ENCODE measurements around the gene CCDC106.
A peak's percentile ranks its signal among the peaks of the same experiment; 100 is the strongest.

The CCDC106 gene

DNA sequence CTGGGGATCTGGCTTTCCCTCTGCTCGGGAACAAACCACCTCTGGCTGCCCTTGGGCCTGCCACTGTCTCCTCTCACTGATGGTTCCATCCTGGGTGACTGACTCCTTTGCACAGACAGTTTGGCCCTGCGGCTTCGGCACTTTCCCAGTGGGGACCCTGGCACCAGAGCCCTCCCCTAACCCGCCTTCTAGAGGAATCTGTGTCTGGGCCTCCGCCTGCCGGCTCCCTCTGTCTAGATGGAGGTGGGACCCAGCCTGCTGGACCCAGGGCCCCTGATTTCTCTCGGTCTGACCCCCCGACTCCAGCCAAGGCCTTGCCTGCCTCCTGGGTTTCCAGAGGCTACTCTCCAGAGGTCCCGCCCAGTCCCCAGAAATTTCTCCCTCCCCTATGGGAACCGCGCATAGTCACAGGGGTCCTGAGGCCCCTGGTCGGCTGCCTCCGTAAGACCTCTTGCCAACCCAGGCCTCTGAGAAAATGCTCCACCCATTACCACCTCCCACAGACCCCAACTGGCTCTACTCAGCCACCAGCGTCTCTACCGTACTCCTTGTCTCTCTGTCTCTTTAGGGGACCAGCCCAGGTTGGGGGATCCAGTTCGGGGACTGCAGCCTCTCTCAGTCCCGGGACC, 2.7 kb downstream of the CCDC106 start:
- DNase-seq (ENCODE audit: low spot score): no peak

DNA sequence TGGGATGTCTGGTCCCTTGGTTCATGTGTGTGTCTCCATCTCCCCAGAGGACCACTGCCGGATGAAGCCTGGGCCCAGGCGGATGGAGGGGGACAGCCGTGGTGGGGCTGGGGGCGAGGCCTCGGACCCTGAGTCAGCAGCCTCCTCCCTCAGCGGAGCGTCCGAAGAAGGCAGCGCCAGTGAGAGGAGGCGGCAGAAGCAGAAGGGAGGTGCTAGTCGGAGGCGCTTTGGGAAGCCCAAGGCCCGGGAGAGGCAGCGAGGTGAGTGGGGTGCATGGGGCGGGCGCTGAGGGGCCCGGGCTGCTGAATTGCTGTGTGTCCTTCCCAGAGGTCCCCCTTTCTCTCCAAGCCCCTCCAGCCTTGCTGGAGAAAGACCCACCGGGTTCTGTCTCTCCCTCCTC, 3.2 kb downstream of the CCDC106 start:
- DNase-seq (ENCODE audit: low spot score): no peak

- no peak for DNase-seq (ENCODE audit: low spot score)
Measured at GRCh38 chr19:55652311-55653128, 4.5 kb downstream of the CCDC106 start.

- peak; percentile 98 for DNase-seq (ENCODE audit: low spot score)
Measured at GRCh38 chr19:55653651-55654322, 5.8 kb downstream of the CCDC106 start.

DNA sequence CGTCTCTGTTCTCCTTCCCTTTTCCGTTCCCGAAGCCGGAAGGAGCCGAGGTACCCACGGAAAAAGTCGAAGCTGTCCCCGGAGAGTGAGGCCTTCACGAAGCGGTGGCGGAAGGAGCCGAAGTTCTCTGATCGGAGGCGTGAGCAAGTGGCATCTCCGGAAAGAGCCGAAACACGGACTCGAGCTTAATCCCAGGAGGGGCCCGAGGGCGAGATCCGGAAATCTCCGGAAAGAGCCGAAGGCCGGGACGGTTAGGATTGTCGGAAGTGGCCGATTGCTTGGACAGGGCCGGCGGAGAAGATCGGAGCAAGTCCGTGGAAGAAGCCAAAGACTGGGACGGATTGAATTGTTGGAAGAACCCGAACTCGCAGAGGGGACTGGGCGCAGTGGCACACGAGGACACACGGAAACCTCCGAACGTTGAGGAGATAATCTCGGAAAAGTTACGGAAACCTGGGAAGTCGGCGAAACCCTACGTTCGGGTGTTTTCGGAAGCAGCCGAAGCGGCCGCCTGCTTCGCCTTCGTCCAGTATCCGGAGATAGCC, 6.4 kb downstream of the CCDC106 start:
- DNase-seq (ENCODE audit: low spot score): peak; percentile 99

GRCh38 chr19:55654868-55655647, 7.0 kb downstream of the CCDC106 start, which contains the start of gene U2AF2:
Gene U2AF2 (plus strand): TSS chr19:55655035. CDS start chr19:55655105, 70 bp downstream.
- peak; percentile 95 for DNase-seq (ENCODE audit: low spot score)

DNA sequence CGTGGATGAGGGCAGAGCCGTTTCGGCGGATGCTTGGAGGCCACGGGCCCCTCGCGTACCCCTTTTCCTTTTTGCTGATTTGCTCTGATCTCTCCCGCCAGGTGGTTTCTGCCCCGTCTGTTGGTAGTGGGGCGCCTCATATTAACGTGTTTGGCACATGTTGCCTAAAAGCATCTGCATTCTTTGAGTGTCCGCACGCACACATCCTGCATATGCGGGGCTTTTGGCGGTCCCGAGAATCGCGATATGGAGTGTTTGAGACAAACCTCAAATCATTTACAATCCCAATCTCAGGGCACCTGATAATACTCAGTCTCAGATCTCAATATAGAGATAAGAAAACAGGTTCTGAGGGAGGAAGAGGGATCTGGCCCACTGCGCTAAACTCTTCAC, 7.6 kb downstream of the CCDC106 start:
- DNase-seq (ENCODE audit: low spot score): no peak

DNA sequence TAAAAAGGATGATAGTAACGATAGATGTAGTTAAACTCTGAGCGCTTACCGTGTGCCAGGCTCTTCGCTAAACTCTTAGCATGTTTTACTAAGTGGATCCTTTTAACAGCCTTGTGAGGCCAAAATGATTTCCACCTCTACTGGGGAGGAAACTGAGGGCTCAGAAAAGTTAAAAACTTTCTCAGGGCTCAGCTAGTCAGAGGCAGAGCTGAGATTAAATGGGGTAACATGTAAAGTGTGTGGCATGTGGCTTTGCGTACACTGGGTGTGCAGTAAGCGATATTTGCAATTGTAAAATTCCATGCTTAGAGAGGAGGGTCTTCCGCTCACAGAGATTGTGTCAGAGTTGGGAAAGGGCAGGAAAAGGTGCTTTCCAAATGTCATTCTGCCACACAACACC, 8.5 kb downstream of the CCDC106 start:
- no peak for DNase-seq (ENCODE audit: low spot score)

DNA sequence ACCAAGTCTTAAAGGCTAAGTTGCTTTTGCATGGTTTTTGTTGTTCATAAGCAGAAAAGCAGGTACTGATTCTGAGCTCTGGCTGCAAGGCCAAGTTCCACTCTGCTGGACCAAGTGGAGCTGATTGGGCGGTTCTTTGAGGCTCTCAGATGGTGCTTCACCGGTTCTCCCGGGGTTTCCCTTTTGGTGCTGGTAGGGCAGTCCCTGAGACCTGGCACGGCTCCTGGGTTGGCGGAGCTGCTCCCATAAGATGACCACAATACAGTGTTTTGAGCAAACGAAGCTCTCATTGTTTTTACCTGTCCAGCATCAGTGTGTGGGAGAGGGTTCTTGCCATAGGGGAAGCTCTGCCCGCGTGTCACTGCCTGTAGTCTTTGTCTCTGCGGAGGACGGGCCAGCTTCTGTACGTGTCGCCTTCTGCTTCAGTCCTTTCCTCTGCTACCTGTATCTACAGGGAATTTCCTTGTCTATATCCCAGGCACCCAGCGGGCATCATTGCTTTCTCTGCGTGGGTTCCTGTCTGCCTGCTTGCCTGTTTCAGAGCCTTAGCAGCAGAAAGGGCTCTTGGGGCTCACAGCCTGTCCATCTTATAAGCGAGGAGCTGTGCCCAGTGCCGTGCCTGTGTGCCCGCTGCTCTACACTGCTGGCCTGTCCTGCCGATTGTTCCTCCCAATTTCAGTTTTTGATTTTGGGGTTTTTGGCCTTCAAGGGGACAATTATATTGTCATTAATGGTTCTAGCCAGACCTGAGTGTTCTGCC, 9.2 kb downstream of the CCDC106 start:
- DNase-seq (ENCODE audit: low spot score): no peak

DNA sequence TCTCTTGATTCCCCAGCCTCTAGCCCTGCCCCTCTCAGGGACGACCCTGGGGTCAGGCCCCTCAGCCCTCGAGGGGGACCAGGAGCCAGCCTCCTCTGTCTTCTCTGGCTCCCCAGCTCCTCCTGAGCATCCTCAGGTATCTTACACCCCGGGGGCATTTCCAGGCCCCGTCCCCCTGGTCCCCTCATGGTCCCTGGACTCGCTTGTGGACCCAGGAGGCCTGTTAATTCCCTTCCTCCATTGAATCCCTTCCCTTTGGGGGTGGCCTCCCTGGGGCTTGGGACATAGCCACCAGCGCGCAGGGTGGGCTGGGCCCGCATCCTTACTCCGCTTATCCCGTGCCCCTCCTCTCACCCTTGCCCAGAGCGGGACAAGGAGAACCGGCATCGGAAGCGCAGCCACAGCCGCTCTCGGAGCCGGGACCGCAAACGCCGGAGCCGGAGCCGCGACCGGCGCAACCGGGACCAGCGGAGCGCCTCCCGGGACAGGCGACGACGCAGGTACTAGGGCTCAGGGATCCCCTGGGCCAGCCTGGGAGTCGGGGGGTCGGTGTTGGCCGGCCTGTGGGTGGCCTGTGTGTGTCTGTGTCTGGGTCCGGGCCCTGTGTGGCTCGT, 10.9 kb downstream of the CCDC106 start:
- DNase-seq (ENCODE audit: low spot score): no peak

- no peak for DNase-seq (ENCODE audit: low spot score)
Measured at GRCh38 chr19:55659822-55660221, 11.8 kb downstream of the CCDC106 start.

GRCh38 chr19:55660404-55660803, 12.4 kb downstream of the CCDC106 start:
- no peak for DNase-seq (ENCODE audit: low spot score)

GRCh38 chr19:55660991-55661390, 13.0 kb downstream of the CCDC106 start:
- no peak for DNase-seq (ENCODE audit: low spot score)

DNA sequence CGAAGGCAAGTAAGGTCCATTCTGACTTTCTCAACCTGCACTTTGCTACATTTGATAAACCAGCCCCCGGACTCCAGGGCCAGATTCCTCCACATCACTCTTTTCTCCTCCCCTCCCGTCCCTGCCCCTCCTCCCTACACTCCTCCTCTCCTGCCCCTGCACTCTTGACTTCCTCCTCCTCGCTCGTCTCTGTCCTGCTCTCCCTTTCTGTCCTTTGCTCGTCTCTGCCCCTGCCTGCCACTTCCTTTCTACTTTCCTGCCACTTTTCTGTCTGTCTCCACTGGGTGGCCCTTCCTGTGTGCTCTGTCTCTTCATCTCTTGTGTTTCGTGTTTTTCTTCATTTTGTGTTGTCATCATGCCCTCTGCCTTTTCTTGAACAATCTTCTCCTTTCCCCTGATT, 13.8 kb downstream of the CCDC106 start:
- DNase-seq (ENCODE audit: low spot score): no peak

DNA sequence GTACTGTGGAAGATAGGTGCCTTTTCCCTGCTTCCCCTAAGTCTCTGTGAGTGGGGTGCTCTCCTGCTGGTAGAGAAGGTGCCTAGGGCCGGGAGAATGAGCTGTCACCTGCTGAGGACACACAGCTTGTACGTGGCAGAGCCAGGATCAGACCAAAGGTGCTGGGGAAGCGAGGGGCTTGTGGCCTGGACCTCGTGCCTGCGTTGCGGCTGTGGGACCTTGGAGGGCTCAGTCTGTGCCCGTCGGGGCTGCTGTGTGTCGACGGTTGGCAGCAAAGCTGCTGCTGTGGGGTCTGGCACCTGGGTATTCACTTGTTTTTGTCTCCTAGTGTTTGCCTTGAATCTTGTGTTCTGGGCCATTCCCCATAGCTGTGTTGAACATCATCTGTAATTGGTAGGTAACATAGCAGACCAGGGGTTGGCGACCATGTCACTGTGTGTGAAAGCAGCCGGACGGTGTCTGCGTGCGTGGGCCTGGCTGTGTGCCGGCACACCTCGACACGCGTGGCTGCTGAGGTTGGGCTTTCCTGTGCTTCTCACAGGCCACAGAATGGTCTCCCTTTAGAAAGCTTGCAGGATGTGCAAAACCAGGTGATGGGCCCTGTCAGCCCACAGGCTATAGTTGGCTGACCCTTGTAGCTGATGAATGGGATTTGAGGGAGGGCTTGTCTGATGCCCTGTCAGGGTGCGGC, 16.0 kb downstream of the CCDC106 start:
- no peak for DNase-seq (ENCODE audit: low spot score)

DNA sequence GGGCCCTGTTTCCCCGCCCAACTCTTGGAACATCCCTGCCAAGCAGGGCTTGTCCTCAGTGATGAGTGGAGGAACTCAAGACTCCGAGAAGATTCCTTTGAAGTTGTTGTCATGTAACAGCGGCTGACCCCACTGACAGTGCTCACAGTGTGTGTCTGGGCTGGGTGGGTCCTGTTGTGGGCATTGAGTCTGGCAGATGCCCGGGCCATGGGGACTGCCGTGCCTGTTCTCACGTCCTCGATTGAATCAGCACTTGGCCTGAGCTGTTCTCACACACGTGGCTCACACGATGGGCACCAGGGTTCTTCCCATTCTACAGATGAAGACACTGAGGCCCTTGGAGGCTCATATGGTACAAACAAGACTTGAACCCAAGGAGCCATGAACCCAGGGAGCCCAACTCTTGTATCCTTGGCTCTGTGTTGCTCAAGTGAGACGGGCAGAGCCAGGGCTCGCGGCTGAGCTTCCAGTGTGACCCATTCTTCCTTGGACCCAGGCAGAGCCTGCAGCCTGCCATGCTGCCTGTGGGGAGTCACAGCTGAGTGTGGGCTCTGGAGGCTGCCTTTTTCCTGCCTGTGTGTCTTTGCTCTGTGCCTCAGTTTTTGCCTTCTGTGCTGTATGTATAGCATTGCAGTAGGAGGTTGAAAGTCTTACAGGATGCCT, 18.5 kb downstream of the CCDC106 start:
- no peak for DNase-seq (ENCODE audit: low spot score)

GRCh38 chr19:55667006-55667381, 19.0 kb downstream of the CCDC106 start:
- DNase-seq (ENCODE audit: low spot score): no peak

DNA sequence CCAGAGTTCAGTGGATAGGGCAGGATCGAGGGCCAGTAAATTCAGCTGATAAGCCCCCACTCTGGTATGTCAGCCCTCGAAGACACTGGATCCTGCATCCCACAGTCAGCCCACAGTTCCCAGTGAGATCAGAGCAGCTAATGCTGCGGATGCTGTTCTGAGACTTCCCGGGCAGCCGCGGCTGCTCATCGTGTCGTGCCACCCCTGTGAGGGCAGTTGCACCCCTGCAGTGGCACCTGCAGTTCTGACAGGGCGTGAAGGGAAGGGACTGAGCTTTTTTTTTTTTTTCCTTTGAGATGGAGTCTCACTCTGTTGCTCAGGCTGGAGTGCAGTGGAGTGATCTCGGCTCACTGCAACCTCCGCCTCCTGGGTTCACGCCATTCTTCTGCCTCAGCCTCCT, 19.5 kb downstream of the CCDC106 start:
- DNase-seq (ENCODE audit: low spot score): no peak

- DNase-seq (ENCODE audit: low spot score): peak; percentile 53
Measured at GRCh38 chr19:55667958-55668357, 19.9 kb downstream of the CCDC106 start.
